ENCODE measurements around the gene SSR4. TPM values are rescaled to one million over a fixed set of nuclear protein-coding genes. Genes with fewer than 3 reads are reported as not detected.

Gene SSR4
- total and polyA plus RNA-seq, 10 of the 15 experiments (the other 5 are each of a cell fraction or from before 2014, with no cell fraction given): 151 to 521 (median 310) TPM

DNA sequence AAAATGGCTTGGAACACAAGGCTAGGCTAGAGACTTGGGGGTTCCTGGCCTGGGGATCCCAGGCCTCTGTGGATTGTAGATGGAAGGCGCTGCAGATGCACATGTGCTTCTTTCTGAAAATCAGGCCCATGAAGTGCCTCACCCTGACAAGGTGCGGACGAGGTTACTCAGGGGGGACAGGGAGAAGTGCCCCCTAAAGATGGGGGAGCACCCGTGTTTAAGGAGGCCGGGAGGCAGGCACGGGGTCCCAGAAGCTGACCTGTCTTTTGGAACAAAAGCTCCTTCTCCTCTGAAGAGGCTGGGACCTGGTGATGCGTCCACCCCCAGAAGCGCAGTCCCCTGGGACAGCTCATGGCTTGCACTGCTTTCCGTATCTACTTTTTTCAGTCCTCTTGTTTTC, 33.4 kb downstream of the SSR4 start (continued):
- TF ChIP-seq, protein P1, sequence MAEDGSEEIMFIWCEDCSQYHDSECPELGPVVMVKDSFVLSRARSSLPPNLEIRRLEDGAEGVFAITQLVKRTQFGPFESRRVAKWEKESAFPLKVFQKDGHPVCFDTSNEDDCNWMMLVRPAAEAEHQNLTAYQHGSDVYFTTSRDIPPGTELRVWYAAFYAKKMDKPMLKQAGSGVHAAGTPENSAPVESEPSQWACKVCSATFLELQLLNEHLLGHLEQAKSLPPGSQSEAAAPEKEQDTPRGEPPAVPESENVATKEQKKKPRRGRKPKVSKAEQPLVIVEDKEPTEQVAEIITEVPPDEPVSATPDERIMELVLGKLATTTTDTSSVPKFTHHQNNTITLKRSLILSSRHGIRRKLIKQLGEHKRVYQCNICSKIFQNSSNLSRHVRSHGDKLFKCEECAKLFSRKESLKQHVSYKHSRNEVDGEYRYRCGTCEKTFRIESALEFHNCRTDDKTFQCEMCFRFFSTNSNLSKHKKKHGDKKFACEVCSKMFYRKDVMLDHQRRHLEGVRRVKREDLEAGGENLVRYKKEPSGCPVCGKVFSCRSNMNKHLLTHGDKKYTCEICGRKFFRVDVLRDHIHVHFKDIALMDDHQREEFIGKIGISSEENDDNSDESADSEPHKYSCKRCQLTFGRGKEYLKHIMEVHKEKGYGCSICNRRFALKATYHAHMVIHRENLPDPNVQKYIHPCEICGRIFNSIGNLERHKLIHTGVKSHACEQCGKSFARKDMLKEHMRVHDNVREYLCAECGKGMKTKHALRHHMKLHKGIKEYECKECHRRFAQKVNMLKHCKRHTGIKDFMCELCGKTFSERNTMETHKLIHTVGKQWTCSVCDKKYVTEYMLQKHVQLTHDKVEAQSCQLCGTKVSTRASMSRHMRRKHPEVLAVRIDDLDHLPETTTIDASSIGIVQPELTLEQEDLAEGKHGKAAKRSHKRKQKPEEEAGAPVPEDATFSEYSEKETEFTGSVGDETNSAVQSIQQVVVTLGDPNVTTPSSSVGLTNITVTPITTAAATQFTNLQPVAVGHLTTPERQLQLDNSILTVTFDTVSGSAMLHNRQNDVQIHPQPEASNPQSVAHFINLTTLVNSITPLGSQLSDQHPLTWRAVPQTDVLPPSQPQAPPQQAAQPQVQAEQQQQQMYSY (CRISPR knock-in tag; IDR thresholded peaks at IDR 0.05): no peak
- no peak for TF ChIP-seq NR2F1 (conservative IDR thresholded peaks at IDR 0.05)
- TF ChIP-seq FOS (IDR thresholded peaks at IDR 0.05; ENCODE audit: borderline replicate concordance, extremely low read depth, insufficient read length): no peak

DNA sequence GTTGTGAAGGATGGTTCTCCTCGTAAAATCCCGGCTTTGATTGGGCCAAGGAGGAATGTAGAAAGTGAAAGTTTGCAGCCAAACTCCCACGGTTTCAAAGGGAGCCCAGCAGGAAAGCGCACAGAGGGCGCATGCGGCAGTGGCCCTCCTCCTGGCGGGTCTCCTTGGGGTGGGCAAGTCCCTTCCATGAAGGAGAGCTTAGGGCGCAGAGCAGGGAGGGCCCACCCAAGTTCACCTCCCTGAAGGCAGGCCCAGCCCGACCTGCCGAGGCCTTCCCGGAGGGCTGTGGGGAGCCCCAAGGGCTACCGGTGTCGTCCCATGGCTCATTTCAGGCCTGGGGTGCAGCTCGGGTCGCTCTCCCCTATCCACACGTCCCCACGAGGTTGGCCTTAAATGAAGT, 33.8 kb downstream of the SSR4 start:
- WGBS (ENCODE audit: insufficient coverage, insufficient replicate concordance, low lambda C conversion rate, missing lambda C conversion rate): 52% methylated on average over 17 of the region's 17 CpGs

More for the DNA sequence above, 33.8 kb downstream of the SSR4 start:
- ChIA-PET SMC1A (ENCODE audit: uncharacterized antibody, unreplicated experiment) (no interaction called here), CTCF (no interaction called here), RAD21 (ENCODE audit: unreplicated experiment) (no interaction called here), POLR2A (no interaction called here)
- no peak overlapping the region for H3K9ac ChIP-seq (ENCODE audit: control insufficient read depth, insufficient read depth, low read length)
- H3K36me3 ChIP-seq (ENCODE audit: control insufficient read depth in 2 of 2, insufficient read depth in 2 of 2, low read length in 1 of 2): no peaks in the 10 kb centered on the region
- no peaks in the 10 kb centered on the region; the same call in 2 of the 3 replicates for H3K9me3 ChIP-seq (replicated peaks; ENCODE audit: control insufficient read depth, insufficient read depth, low read length)
- DNase-seq (ENCODE audit: low read depth, low spot score) (no peak), ATAC-seq (no peak), FAIRE-seq (no peak)
- no TSS peak for BruUV-seq (replicated peaks)
- no peaks in the 10 kb centered on the region for H4K20me1 ChIP-seq (ENCODE audit: control insufficient read depth, insufficient read depth)
- no peak overlapping the region for H3K27ac ChIP-seq (ENCODE audit: control insufficient read depth, insufficient read depth)
- TF ChIP-seq ETV6 (conservative IDR thresholded peaks at IDR 0.05 in 1 of 2, IDR thresholded peaks at IDR 0.05 in 1 of 2; ENCODE audit: borderline replicate concordance in 1 of 2, low read depth in 1 of 2) (no peak), STAT1 (conservative IDR thresholded peaks at IDR 0.05) (no peak), MYB (IDR thresholded peaks at IDR 0.05; ENCODE audit: borderline replicate concordance, low read depth, low read length) (no peak)
- TF ChIP-seq, protein P2, sequence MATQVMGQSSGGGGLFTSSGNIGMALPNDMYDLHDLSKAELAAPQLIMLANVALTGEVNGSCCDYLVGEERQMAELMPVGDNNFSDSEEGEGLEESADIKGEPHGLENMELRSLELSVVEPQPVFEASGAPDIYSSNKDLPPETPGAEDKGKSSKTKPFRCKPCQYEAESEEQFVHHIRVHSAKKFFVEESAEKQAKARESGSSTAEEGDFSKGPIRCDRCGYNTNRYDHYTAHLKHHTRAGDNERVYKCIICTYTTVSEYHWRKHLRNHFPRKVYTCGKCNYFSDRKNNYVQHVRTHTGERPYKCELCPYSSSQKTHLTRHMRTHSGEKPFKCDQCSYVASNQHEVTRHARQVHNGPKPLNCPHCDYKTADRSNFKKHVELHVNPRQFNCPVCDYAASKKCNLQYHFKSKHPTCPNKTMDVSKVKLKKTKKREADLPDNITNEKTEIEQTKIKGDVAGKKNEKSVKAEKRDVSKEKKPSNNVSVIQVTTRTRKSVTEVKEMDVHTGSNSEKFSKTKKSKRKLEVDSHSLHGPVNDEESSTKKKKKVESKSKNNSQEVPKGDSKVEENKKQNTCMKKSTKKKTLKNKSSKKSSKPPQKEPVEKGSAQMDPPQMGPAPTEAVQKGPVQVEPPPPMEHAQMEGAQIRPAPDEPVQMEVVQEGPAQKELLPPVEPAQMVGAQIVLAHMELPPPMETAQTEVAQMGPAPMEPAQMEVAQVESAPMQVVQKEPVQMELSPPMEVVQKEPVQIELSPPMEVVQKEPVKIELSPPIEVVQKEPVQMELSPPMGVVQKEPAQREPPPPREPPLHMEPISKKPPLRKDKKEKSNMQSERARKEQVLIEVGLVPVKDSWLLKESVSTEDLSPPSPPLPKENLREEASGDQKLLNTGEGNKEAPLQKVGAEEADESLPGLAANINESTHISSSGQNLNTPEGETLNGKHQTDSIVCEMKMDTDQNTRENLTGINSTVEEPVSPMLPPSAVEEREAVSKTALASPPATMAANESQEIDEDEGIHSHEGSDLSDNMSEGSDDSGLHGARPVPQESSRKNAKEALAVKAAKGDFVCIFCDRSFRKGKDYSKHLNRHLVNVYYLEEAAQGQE (IDR thresholded peaks at IDR 0.05; ENCODE audit: low read depth, low read length): no peak
- no peak overlapping the region for H3K4me2 ChIP-seq (ENCODE audit: control insufficient read depth, insufficient read depth)
- no peak overlapping the region for H2AFZ ChIP-seq (ENCODE audit: control insufficient read depth, low read depth, low read length)
- H3K27me3 ChIP-seq (replicated peaks in 1 of 2; ENCODE audit: control insufficient read depth in 2 of 2, insufficient read depth in 2 of 2, low read length in 1 of 2): no peaks in the 10 kb centered on the region; a peak in 2 of 4 replicates
- no peaks in the 10 kb centered on the region for H3K79me2 ChIP-seq (ENCODE audit: control insufficient read depth, insufficient read depth, low read length)
- no peak overlapping the region for H3K4me3 ChIP-seq
- intact Hi-C loops (cut with micrococcal nuclease; ENCODE audit: unreplicated experiment) (no loop called here), in situ Hi-C loops (cut with MboI) (no loop called here)
- H3K4me1 ChIP-seq (ENCODE audit: control insufficient read depth, insufficient read depth, low read length): no peaks in the 10 kb centered on the region

Measured in GM12878 (cell line).